SKM-1 treated with dmso at 0.1 percent for 144 hours (cell line): ENCODE results near the gene KIF5B.
"Not testable (repeated sequence)": the region's sequence is repeated elsewhere in the genome, so short reads cannot be mapped to it uniquely, and the experiment has no call there.

Experiments
- DNase-seq: peaks from one replicate; lab custom pipeline; 2025; ENCODE audit not compliant: unreplicated experiment; lab: John Stamatoyannopoulos, UW

The KIF5B gene

GRCh38 chr10:32060347-32060746 is 4.1 kb upstream of the KIF5B start:
- DNase-seq = no peak

DNA sequence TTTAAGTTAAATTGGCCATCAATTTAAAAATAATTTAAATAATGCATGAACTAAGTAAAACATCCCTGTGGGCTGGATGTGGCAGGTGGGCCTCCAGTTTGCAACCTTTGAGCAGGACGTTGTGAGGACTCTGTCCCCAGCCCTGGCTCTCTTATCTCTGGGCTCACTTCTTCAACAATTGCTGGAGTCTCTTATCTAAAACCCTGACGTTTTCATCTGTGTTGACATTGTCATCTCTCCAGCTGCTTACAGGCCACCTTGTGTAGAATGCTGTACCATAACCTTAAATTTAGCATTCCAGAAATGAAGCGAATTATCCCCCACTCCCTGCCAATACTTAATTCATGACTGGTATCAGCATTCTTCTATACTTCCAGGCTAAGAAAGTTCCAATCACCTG is 3.2 kb upstream of the KIF5B start:
- DNase-seq = no peak

- no peak for DNase-seq
These were observed 779 bp upstream of the KIF5B start for GRCh38 chr10:32057036-32057372.

DNA sequence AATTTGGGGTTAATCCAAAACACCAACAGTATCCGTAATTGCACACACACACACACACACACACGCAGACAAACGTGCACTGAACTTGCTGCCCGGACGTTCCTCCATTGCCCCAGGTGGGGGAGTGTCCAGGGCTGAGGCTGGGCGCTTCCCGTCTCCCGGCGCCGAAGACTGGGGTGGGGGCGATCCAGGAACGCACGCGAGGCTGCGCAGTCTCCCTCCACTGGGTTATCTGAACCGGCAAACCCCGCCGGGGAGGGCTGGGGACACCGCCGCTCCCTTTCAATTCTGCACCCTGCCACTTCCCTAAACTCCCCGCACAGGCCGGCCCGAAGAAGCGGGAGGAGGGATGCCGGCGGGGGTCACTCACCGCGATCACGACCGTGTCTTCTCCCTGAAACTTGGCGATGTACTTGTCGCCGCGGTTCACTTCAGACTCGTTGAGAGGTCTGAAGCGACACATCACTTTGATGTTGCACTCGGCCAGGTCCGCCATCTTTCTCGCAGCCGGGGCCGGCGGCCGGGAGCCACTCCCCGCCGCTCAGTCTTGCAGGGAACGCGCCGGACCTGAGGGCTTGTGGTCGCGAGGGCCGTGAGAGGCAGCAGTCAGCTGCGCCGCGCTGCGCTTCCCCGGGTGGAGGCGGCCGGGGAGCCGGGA is 618 bp downstream of the KIF5B start:
- DNase-seq = peak; percentile 21

- DNase-seq = no peak
These were observed 2.1 kb downstream of the KIF5B start for GRCh38 chr10:32054094-32054493.

GRCh38 chr10:32053392-32053791 is 2.8 kb downstream of the KIF5B start:
- not testable (repeated sequence) for DNase-seq

- no peak for DNase-seq
These were observed 4.3 kb downstream of the KIF5B start for GRCh38 chr10:32051926-32052325.

DNA sequence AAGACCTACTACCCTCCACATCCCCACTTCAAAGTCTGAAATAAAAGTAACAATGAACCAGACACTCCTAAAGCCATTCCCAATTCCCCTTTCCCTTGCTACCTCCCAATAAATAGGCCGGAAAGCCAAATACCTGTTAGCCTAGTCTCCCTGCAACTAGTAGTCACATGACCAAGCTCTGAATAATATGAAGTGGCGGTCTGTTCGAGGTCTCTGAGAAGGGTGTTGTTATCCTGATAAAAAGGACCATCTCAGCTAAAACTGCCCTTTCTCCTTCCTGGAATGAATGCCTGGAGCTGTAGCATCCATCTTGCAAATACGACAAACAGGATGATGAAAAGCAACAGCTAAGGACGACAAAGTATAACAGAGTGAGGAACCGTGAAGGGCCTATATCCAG is 6.0 kb downstream of the KIF5B start:
- no peak for DNase-seq

- DNase-seq = no peak
These were observed 7.1 kb downstream of the KIF5B start for GRCh38 chr10:32049113-32049512.

GRCh38 chr10:32048282-32048681 is 7.9 kb downstream of the KIF5B start:
- DNase-seq = no peak

DNA sequence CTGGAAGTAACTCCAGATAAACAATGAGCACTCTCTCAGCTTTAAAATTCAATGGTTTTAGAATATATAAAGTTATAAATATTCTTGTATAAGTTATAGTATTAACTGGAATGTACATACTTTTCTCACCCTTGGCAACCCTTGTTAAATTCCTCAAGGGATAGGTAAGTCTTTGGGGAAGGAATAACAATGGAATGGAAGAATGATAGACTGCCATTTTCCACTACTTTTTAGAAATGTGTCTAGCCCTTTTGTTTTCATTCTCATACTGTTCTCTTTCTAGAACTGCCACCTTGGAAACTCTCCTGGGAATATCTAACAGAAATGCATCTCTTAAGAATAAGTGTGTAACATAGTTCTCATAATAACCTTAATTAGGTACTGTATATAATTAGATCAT is 8.3 kb downstream of the KIF5B start:
- DNase-seq = no peak

DNA sequence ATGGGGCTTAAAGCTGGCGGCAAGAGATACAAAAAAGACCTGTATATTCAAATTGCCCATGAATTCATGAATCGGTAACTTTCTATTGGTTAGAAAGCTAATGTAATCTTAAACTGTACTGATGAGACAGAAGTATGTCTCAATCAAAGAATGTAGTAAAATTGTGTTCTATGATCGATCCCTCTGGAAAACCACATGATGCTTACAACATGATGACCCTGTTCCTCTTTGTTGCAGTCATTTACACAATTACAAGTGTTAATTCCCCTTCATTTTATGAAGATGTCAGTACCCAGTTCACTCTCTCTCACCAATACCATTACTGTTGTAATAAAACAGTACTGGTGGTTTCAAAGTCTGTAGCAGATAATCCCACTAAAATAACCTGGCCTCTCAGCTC is 10.1 kb downstream of the KIF5B start:
- DNase-seq = no peak

DNA sequence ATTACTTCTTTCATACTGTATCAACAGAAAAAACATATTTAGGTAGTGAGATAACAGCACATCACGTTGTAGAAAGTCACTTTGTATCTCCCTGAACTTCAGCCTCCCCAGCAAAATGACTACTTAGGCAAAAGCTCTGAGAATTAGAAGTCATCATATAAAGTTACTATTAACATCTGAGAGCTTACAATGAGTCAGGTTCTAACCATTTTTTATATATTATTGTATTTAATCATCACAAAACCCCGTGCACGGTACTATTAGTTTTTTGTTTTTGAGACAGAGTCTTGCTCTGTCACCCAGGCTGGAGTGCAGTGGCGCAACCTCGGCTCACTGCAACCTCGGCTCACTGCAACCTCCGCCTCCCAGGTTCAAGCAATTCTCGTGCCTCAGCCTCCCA is 13.5 kb downstream of the KIF5B start:
- not testable (repeated sequence) for DNase-seq

- no peak for DNase-seq
These were observed 14.8 kb downstream of the KIF5B start for GRCh38 chr10:32041290-32042028.

DNA sequence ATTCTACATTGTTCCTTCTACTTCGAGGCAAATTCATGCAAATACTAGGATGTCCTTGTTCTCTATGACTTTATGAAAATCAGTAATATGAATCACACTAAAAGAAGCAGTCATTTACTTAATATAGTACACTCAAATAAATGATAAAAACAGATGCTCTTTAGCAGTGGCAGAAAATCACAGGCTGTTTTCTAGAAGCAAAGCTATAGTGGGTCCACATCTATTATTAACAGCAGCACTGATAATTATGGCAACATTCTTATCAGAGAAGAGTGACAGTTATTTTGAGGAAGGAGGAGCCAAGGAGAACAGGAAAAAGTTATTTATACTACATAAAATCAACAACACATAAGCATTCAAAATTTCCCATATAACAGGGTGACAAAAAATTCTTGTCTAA is 16.5 kb downstream of the KIF5B start:
- no peak for DNase-seq

DNA sequence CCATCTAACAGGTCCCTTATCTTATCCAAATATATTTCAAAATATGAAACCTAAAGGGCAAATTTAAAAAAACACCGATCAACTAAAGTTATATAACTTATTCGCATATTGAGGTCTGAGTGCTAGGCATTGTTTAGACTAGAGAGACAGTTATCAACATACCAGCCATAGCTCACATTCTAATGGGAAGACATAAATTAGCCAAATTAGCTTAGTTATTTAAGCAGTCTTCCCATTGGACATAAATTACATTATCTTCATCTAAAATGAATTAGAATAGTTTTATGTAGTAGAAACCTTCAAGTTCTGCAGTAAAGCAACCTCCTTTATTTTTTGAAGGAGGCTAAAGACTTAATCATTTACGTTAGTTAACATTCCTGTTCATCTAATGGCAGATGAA is 17.4 kb downstream of the KIF5B start:
- DNase-seq = no peak

DNA sequence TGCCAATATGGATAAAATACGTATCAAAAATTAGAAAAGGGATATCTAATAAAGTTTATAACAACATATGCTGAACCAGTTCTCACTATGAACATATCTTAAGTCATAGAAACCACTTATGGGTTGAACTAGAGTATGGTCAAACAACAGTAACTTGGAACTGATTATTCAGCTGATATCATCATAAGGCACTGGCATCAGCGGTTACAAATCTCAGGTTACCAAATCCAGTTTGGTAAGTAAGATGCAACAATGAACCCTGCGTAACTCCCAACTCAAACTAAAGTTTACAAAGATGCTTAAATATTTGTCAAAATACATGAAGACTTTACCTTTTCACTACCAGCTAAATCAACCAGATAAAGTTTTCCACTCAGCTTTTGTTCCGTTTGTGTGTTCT is 19.3 kb downstream of the KIF5B start:
- DNase-seq = no peak

DNA sequence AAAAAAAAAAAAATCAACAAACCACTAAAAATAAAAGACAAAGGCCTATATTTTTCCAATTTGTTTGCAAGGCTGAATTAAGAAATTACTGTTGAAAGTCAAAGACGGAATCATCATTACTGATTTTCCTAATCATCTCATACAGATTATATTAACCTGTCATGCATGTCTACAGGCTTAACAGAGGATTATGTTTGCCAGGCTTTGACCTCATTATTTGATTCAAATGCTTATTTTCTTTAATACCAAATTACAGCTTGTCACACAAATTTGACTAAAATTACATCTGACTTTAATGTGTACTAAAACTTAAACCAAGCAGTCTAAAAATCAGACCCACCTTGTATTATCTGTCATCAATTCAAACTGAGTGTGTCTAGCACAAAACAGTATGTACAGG is 21.2 kb downstream of the KIF5B start:
- no peak for DNase-seq

GRCh38 chr10:32033171-32033570 is 23.1 kb downstream of the KIF5B start:
- DNase-seq = no peak

- DNase-seq = no peak
These were observed 24.3 kb downstream of the KIF5B start for GRCh38 chr10:32031920-32032319.

- DNase-seq = no peak
These were observed 24.8 kb downstream of the KIF5B start for GRCh38 chr10:32031424-32031823.

DNA sequence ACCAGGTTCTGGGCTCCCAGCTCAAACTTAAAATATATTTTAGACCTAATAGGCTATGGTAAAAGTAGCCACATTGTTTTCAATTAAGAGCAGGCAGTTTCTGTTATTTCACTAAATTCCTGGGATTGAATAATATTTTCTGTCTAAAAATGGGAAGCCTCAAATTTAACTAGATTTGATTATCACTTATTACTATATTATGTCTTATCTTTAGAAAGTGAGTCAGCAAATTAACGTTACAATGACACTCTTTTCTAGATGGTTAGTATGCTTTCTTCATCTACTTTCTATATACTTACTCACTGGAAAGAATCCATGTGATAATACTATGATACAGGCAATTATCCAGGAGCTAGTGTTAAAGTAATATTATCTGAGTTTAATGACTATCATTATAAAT is 27.5 kb downstream of the KIF5B start:
- no peak for DNase-seq

DNA sequence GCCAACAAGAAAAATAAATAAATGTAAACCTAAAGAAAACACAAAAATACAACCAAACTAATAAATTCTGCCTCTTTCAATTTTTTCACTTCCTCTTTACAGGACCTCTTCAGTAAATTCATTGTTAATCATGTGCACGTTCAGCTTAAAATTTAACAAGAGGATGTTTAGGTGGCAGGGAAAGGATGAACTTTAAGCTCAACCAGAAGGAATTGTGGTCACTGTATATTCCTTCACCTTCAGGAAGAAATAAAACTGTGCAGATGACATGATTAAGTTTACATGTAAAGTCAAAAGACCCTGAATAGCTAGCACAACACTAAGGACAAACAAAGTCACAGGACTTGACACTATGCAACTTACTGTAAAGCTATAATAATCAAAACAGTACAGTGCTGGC is 33.0 kb downstream of the KIF5B start:
- DNase-seq = no peak
